ENCODE measurements around the gene TMEM170A.

DNA sequence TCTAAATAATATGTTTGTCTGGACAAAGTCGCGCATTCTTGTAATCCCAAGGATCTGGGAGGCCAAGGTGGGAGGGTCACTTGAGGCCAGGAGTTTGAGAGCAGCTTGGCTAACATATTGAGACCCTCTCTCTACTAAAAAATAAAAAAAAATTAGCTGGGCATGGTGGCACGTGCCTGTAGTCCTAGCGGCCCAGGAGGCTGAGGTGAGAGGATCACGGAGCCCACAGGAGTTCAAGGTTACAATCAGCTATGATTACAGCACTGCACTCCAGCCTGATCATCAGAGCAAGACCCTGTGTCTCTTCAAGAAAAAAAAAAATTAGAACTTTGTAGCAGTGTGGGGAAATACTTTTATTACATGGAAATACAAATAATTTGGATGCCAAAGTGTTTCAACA, 36.9 kb upstream of the TMEM170A start:
- no peak for TF ChIP-seq POLR2A (IDR thresholded peaks at IDR 0.05)
- TF ChIP-seq, protein P1, sequence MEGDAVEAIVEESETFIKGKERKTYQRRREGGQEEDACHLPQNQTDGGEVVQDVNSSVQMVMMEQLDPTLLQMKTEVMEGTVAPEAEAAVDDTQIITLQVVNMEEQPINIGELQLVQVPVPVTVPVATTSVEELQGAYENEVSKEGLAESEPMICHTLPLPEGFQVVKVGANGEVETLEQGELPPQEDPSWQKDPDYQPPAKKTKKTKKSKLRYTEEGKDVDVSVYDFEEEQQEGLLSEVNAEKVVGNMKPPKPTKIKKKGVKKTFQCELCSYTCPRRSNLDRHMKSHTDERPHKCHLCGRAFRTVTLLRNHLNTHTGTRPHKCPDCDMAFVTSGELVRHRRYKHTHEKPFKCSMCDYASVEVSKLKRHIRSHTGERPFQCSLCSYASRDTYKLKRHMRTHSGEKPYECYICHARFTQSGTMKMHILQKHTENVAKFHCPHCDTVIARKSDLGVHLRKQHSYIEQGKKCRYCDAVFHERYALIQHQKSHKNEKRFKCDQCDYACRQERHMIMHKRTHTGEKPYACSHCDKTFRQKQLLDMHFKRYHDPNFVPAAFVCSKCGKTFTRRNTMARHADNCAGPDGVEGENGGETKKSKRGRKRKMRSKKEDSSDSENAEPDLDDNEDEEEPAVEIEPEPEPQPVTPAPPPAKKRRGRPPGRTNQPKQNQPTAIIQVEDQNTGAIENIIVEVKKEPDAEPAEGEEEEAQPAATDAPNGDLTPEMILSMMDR (IDR thresholded peaks at IDR 0.05): no peak
